Measurements from ENCODE around the gene VMA21. TPM values are rescaled to one million over a fixed set of nuclear protein-coding genes. Genes with fewer than 3 reads are reported as not detected.
A peak's percentile ranks its signal among the peaks of the same experiment; 100 is the strongest.

VMA21 gene
- polyA plus RNA-seq, 4 donors = 2.7 to 18.4 (median 5.8) TPM

GRCh38 chrX:151386838-151387459 is 10.1 kb upstream of the VMA21 start:
- no peak overlapping the region for H3K4me3 ChIP-seq (ENCODE audit: low read depth in 1 of 3, low read length in 3 of 3)
- H3K9me3 ChIP-seq (ENCODE audit: control insufficient read depth in 2 of 2, insufficient read depth in 1 of 2, low read depth in 1 of 2, low read length in 1 of 2) = no peaks in the 10 kb centered on the region
- WGBS, 3 donors = 61 to 78% (median 65%) methylated on average over 3 of the region's 3 CpGs
- no peak for FAIRE-seq
- no peaks in the 10 kb centered on the region for H3K4me1 ChIP-seq (ENCODE audit: control insufficient read depth in 3 of 3, insufficient read depth in 2 of 3, low read depth in 1 of 3, low read length in 2 of 3)
- DNase-seq = no peak
- H3K36me3 ChIP-seq (ENCODE audit: control insufficient read depth in 3 of 3, insufficient read depth in 2 of 3, low read depth in 1 of 3, low read length in 3 of 3) = no peaks in the 10 kb centered on the region
- H3K27ac ChIP-seq (ENCODE audit: low read depth in 1 of 3, low read length in 2 of 3) = no peak overlapping the region
- no peaks in the 10 kb centered on the region for H3K27me3 ChIP-seq (ENCODE audit: control insufficient read depth in 3 of 3, insufficient read depth in 3 of 3, low read length in 3 of 3)

- Histone ChIP-seq H3K9me3 (ENCODE audit: control insufficient read depth in 2 of 2, insufficient read depth in 1 of 2, low read depth in 1 of 2, low read length in 1 of 2) (no peaks in the 10 kb centered on the region), H3K4me1 (ENCODE audit: control insufficient read depth in 3 of 3, insufficient read depth in 2 of 3, low read depth in 1 of 3, low read length in 2 of 3) (peaks cover 0 to 8% (median 4%) of the 10 kb centered on the region in 3 donors), H3K4me3 (ENCODE audit: low read depth in 1 of 3, low read length in 3 of 3) (no peak overlapping the region), H3K27me3 (ENCODE audit: control insufficient read depth in 3 of 3, insufficient read depth in 3 of 3, low read length in 3 of 3) (no peaks in the 10 kb centered on the region), H3K27ac (ENCODE audit: low read depth in 1 of 3, low read length in 2 of 3) (no peak overlapping the region), H3K36me3 (ENCODE audit: control insufficient read depth in 3 of 3, insufficient read depth in 2 of 3, low read depth in 1 of 3, low read length in 3 of 3) (no peaks in the 10 kb centered on the region)
- DNase-seq (no peak), FAIRE-seq (no peak)
- 89 to 94% (median 93%) methylated on average over 22 of the region's 22 CpGs for WGBS, 3 donors
These were observed 5.3 kb upstream of the VMA21 start for GRCh38 chrX:151391722-151392121.

- Histone ChIP-seq H3K9me3 (ENCODE audit: control insufficient read depth in 2 of 2, insufficient read depth in 1 of 2, low read depth in 1 of 2, low read length in 1 of 2) (no peaks in the 10 kb centered on the region), H3K27ac (ENCODE audit: low read depth in 1 of 3, low read length in 2 of 3) (no peak overlapping the region), H3K27me3 (ENCODE audit: control insufficient read depth in 3 of 3, insufficient read depth in 3 of 3, low read length in 3 of 3) (no peaks in the 10 kb centered on the region), H3K36me3 (ENCODE audit: control insufficient read depth in 3 of 3, insufficient read depth in 2 of 3, low read depth in 1 of 3, low read length in 3 of 3) (no peaks in the 10 kb centered on the region), H3K4me3 (ENCODE audit: low read depth in 1 of 3, low read length in 3 of 3) (no peak overlapping the region), H3K4me1 (ENCODE audit: control insufficient read depth in 3 of 3, insufficient read depth in 2 of 3, low read depth in 1 of 3, low read length in 2 of 3) (peaks cover 0 to 8% (median 4%) of the 10 kb centered on the region in 3 donors)
- 38 to 60% (median 48%) methylated on average over 1 of the region's 1 CpG for WGBS, 3 donors
- DNase-seq (peak in 1 of 2 donors; percentile 18), FAIRE-seq (no peak)
These were observed 3.5 kb upstream of the VMA21 start for GRCh38 chrX:151393514-151393913.

GRCh38 chrX:151396042-151396824 is 773 bp upstream of the VMA21 start:
- 12 to 46% (median 26%) methylated on average over 20 of the region's 20 CpGs for WGBS, 3 donors
- Histone ChIP-seq H3K4me1 (ENCODE audit: control insufficient read depth in 3 of 3, insufficient read depth in 2 of 3, low read depth in 1 of 3, low read length in 2 of 3) (peaks cover 0 to 8% (median 4%) of the 10 kb centered on the region in 3 donors), H3K4me3 (ENCODE audit: low read depth in 1 of 3, low read length in 3 of 3) (peak overlapping the region in 2 of 3 donors; percentile 65 to 81), H3K27ac (ENCODE audit: low read depth in 1 of 3, low read length in 2 of 3) (peak overlapping the region; percentile 75 to 99 (median 98)), H3K36me3 (ENCODE audit: control insufficient read depth in 3 of 3, insufficient read depth in 2 of 3, low read depth in 1 of 3, low read length in 3 of 3) (no peaks in the 10 kb centered on the region), H3K27me3 (ENCODE audit: control insufficient read depth in 3 of 3, insufficient read depth in 3 of 3, low read length in 3 of 3) (no peaks in the 10 kb centered on the region), H3K9me3 (ENCODE audit: control insufficient read depth in 2 of 2, insufficient read depth in 1 of 2, low read depth in 1 of 2, low read length in 1 of 2) (no peaks in the 10 kb centered on the region)
- FAIRE-seq (no peak), DNase-seq (peak in 1 of 2 donors; percentile 61)

- Histone ChIP-seq H3K27me3 (ENCODE audit: control insufficient read depth in 3 of 3, insufficient read depth in 3 of 3, low read length in 3 of 3) (no peaks in the 10 kb centered on the region), H3K4me3 (ENCODE audit: low read depth in 1 of 3, low read length in 3 of 3) (peak overlapping the region; percentile 65 to 85 (median 81)), H3K4me1 (ENCODE audit: control insufficient read depth in 3 of 3, insufficient read depth in 2 of 3, low read depth in 1 of 3, low read length in 2 of 3) (peaks cover 0 to 8% (median 4%) of the 10 kb centered on the region in 3 donors), H3K9me3 (ENCODE audit: control insufficient read depth in 2 of 2, insufficient read depth in 1 of 2, low read depth in 1 of 2, low read length in 1 of 2) (no peaks in the 10 kb centered on the region), H3K36me3 (ENCODE audit: control insufficient read depth in 3 of 3, insufficient read depth in 2 of 3, low read depth in 1 of 3, low read length in 3 of 3) (peaks cover 0 to 2% (median 0%) of the 10 kb centered on the region in 3 donors), H3K27ac (ENCODE audit: low read depth in 1 of 3, low read length in 2 of 3) (peak overlapping the region; percentile 69 to 97 (median 85))
- 4 to 27% (median 8%) methylated on average over 2 of the region's 2 CpGs for WGBS, 3 donors
- FAIRE-seq (no peak), DNase-seq (no peak)
These were observed 700 bp downstream of the VMA21 start for GRCh38 chrX:151397741-151398070.

- no peak overlapping the region for H3K27ac ChIP-seq (ENCODE audit: low read depth in 1 of 3, low read length in 2 of 3)
- H3K4me3 ChIP-seq (ENCODE audit: low read depth in 1 of 3, low read length in 3 of 3) = peak overlapping the region in 1 of 3 donors; percentile 85
- 73 to 86% (median 77%) methylated on average over 3 of the region's 3 CpGs for WGBS, 3 donors
- no peaks in the 10 kb centered on the region for H3K27me3 ChIP-seq (ENCODE audit: control insufficient read depth in 3 of 3, insufficient read depth in 3 of 3, low read length in 3 of 3)
- peaks cover 0 to 6% (median 0%) of the 10 kb centered on the region in 3 donors for H3K36me3 ChIP-seq (ENCODE audit: control insufficient read depth in 3 of 3, insufficient read depth in 2 of 3, low read depth in 1 of 3, low read length in 3 of 3)
- H3K9me3 ChIP-seq (ENCODE audit: control insufficient read depth in 2 of 2, insufficient read depth in 1 of 2, low read depth in 1 of 2, low read length in 1 of 2) = no peaks in the 10 kb centered on the region
- DNase-seq = no peak
- FAIRE-seq = no peak
- H3K4me1 ChIP-seq (ENCODE audit: control insufficient read depth in 3 of 3, insufficient read depth in 2 of 3, low read depth in 1 of 3, low read length in 2 of 3) = peaks cover 0 to 8% (median 4%) of the 10 kb centered on the region in 3 donors
These were observed 1.3 kb downstream of the VMA21 start for GRCh38 chrX:151398346-151398745.

GRCh38 chrX:151402719-151403390 is 5.8 kb downstream of the VMA21 start:
- WGBS, 3 donors = 68 to 89% (median 70%) methylated on average over 16 to 22 of the region's 22 CpGs

GRCh38 chrX:151416579-151416978 is 19.6 kb downstream of the VMA21 start:
- DNase-seq = no peak
- 75 to 80% (median 79%) methylated on average over 3 of the region's 3 CpGs for WGBS, 3 donors
- no peaks in the 10 kb centered on the region for H3K36me3 ChIP-seq (ENCODE audit: control insufficient read depth in 3 of 3, insufficient read depth in 2 of 3, low read depth in 1 of 3, low read length in 3 of 3)
- H3K4me3 ChIP-seq (ENCODE audit: low read depth in 1 of 3, low read length in 3 of 3) = no peak overlapping the region
- H3K27ac ChIP-seq (ENCODE audit: low read depth in 1 of 3, low read length in 2 of 3) = no peak overlapping the region
- no peaks in the 10 kb centered on the region for H3K27me3 ChIP-seq (ENCODE audit: control insufficient read depth in 3 of 3, insufficient read depth in 3 of 3, low read length in 3 of 3)
- H3K4me1 ChIP-seq (ENCODE audit: control insufficient read depth in 3 of 3, insufficient read depth in 2 of 3, low read depth in 1 of 3, low read length in 2 of 3) = no peaks in the 10 kb centered on the region
- FAIRE-seq = no peak
- no peaks in the 10 kb centered on the region for H3K9me3 ChIP-seq (ENCODE audit: control insufficient read depth in 2 of 2, insufficient read depth in 1 of 2, low read depth in 1 of 2, low read length in 1 of 2)

More at GRCh38 chrX:151402719-151403390, 5.8 kb downstream of the VMA21 start:
- Histone ChIP-seq H3K27ac (ENCODE audit: low read depth in 1 of 3, low read length in 2 of 3) (no peak overlapping the region), H3K9me3 (ENCODE audit: control insufficient read depth in 2 of 2, insufficient read depth in 1 of 2, low read depth in 1 of 2, low read length in 1 of 2) (no peaks in the 10 kb centered on the region), H3K4me3 (ENCODE audit: low read depth in 1 of 3, low read length in 3 of 3) (no peak overlapping the region), H3K4me1 (ENCODE audit: control insufficient read depth in 3 of 3, insufficient read depth in 2 of 3, low read depth in 1 of 3, low read length in 2 of 3) (no peaks in the 10 kb centered on the region), H3K27me3 (ENCODE audit: control insufficient read depth in 3 of 3, insufficient read depth in 3 of 3, low read length in 3 of 3) (no peaks in the 10 kb centered on the region), H3K36me3 (ENCODE audit: control insufficient read depth in 3 of 3, insufficient read depth in 2 of 3, low read depth in 1 of 3, low read length in 3 of 3) (peaks cover 0 to 6% (median 0%) of the 10 kb centered on the region in 3 donors)
- FAIRE-seq (no peak), DNase-seq (peak in 1 of 2 donors; percentile 8)
